HG03432 (cell line): ENCODE data around the gene SLC25A48.
"Not testable (repeated sequence)": the region's sequence is repeated elsewhere in the genome, so short reads cannot be mapped to it uniquely, and the experiment has no call there.

Experiments used
- ATAC-seq: cut with Tn5 transposase; IDR thresholded peaks from one replicate; pipeline ENCODE4 v1.9.1; 2021; ENCODE audit warnings: mild to moderate bottlenecking, moderate library complexity; ENCODE audit not compliant: unreplicated experiment

The SLC25A48 gene

DNA sequence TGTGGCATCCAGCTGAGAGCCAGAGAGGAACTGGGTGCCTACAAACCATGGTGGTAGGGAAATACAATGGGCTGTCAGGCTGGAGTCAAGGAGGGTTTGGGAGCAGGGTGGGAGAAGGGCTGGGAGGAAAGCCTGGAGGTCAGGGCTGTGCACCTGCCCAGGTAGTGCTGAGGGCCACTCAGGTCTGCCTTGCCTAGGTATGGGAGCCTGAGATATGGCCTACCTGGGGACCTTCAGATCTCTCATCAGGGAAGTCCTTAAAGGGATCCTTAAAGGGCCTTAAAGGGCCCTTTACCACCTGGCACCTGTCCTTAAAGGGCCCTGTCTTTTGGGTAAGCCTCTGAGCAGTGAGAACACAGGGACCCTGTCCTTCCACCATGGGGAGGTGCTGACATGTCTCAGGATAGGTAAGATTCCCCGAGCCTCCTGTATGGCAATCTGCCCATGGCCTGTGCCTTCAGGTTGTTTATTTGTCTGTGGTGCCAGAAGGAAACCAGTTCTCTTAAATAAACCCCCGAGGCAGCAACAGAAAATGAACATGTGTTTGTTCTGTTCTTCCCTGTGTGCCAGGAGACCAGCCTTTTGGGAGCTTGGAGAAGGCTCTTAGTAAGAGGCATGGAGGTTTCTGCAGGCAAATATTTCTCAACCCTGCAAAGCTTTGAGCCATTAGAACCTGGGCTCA lies 23.3 kb downstream of the SLC25A48 start:
- ATAC-seq, result no peak

DNA sequence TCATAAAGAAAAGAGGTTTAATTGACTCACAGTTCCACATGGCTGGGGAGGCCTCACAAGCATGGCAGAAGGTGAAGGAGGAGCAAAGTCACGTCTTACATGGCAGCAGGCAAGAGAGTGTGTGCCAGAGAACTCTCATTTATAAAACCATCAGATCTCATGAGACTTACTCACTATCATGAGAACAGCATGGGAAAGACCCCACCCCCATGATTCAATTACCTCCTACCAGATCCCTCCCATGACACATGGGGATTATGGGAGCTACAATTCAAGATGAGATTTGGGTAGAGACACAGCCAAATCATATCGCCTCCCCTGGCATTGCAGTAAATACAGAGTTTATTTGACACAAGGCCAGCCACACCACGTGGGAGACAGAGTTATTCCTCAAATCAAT lies 24.7 kb downstream of the SLC25A48 start:
- ATAC-seq, result not testable (repeated sequence)

DNA sequence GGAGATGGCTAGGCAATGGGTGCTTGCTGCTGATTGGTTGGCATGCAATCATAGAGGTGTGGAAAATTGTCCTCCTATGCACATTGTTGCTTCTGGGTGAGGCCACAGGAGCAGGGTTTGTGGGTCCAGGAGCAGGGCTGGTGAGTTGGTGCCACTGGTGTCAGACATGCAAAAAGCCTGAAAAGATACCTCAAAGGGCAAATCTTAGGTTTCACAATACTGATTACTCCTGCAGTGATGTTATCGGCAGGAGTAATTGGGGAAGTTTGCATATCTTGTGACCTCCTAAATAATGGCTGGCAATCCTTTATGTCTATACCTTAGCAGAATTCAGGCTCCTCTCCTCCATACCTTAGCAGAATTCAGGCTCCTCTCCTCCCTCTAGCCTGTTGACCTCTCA lies 25.2 kb downstream of the SLC25A48 start:
- no peak for ATAC-seq

DNA sequence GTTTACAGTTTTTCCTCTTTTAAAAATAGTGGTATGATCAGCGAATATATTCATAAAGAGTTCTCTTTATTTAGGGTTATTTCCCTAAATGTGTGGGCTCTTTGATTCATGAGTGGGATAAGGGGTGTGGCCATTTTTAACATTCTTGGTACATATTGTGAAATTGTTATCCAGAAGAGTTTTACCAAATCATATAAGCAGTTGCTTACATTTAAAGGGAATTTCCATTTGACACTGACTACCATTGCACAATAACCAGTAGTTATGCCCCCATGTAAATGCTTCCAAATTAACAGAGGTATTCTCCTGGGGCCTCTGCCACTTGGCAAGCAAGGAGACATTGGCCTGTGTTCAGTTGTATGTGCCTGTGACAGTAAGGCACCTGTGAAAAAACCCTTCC lies 27.2 kb downstream of the SLC25A48 start:
- no peak for ATAC-seq

DNA sequence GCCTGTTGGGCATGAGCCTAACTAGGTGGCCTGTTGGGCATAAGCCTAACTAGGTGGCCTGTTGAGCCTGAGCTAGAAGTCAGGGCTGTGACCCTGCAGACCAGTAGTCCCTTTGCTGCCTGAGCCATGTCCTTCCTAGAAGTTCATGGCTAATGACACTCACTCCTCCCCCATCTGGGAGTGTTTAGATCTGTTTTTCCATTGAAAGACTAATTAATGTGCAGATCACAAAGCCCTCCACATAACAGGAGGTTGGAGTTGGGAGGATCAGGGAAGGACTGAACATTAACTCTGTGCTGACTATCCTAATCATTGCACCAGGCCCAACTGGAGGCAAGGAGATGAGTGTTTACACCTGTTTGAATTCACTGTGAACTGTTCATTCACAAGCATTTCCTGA lies 27.6 kb downstream of the SLC25A48 start:
- no peak for ATAC-seq

DNA sequence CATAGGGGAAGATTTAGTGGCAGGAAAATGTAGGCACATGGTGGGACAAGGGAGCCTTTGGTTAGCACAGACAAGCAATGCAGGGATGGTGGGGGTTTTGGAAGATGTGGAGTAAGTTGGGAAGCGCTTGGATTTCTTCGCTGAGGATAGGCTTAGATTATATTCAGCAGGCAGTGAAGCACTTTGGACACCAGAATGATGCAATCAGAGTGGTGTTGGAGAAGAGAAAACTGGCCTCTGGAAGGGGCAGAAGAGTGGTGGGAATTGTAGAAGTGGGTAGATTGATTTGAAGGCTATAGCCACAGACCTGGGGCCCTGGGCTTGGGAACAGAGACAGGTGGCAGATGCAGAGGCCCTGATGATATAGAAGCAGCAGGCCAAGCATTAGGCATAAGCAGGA lies 28.3 kb downstream of the SLC25A48 start:
- no peak for ATAC-seq

DNA sequence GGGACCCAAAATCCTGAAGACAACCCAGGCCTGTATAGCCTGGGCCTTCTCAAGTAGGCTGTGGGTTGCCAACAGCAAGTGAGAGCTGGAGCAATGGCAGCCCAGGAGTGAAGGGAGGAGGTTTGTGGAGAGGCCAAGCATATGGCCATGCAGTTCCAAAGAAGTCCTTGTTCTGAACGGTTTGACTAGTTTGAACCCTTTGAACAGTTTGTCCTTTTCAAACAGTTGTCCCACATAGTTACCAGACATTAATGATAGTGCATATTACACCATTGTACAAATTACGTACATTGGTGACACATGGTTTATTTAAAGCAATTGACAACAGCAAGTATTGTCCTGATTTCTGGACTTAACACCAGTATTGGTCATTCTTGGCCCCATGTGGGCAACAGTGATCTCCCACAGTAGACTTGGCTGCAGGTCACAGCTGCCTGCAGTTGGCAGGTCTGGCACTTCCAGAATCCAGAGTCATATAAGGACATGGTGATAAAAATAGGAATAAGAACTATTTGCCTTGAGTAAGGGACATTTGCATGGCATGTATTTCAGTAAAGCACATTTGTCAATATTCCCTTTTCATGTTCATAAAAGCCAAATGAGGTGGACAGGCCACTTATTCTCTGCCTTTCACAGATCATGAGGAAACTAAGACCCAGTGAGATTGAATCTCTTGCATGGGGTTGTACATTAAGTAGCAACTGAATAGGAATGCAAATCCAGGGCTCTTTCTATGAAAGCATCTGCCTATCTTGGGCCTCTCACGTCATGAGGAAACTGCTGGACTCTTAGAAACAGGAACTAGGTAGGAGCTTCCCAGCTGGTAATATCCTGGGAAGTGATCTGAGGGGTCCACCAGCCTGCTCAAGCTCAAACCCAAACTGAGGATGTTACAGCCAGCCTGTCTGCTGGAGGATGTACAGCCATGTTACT lies 30.3 kb downstream of the SLC25A48 start:
- no peak for ATAC-seq

DNA sequence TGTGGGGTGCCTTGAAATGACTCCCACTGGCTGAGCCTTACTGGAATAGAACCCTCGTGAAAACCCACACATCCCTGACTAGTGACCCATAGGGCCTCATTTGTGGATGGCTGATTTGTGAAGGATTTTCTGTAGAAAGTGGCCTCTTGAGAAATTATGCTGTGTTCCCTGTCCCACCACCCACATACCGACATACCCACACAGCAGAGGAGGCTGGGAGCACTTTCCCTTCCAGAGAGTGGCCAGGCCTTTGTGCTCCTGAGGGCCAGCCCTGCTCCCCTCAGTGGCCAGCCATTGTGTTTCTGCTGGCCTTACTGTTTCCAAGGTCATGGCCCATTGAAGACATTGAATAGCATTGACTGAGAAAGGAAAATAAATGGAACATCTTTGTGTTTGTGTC lies 31.6 kb downstream of the SLC25A48 start:
- no peak for ATAC-seq

DNA sequence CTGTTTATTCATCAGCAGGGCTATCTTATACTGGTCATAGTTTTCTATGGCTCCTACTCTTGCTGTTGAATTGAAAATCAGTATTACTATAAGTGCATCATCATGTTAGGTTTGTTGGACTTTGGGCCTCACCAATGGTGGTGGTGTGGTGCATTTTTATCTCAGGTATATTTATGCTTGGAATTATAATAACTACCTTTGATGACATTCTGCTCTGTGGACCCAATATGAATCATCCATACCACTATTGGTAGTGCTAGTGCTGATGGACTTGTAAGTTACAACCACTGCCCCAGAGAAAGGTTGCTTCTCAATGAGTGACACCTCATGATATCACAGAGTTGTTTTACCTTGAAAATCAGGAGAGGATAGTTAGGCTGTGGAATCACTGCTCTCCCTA lies 33.1 kb downstream of the SLC25A48 start:
- no peak for ATAC-seq

DNA sequence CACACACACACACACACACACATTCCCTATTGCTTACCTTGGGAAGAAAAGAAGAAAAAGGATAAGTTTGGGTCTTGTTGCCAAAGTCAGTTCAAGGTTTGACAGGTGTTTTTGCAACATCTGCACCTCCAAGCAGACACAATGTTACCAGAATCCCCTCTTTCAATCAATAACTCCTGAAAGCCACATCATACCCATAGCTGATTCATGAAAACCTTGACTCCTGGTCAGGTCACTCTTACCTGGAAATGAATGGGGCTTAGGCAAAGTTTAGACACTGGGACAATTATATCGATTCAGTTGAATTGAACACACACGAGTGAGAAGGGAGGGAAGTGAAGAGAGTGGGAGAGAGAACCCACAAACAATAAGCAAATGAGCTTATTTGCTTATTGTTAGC lies 34.2 kb downstream of the SLC25A48 start:
- no peak for ATAC-seq

DNA sequence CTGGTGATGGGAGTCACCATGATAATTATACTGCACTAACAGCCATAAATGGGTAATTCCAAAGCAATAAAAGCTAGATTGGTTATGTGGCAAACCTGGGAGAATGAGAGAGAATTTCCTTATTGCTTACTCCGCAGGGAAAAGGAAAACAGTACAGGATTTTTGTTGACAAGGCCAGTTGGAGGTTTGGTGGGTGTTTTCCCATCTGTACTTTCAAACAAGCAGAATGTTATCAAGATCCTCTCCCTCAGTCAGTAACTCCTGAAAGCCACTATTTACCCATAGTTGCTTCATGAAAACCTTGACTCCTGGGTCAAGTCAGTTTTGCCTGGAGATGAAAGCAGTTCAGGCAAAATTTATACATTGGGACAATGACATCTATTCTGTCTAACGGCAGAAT lies 34.8 kb downstream of the SLC25A48 start:
- no peak for ATAC-seq

DNA sequence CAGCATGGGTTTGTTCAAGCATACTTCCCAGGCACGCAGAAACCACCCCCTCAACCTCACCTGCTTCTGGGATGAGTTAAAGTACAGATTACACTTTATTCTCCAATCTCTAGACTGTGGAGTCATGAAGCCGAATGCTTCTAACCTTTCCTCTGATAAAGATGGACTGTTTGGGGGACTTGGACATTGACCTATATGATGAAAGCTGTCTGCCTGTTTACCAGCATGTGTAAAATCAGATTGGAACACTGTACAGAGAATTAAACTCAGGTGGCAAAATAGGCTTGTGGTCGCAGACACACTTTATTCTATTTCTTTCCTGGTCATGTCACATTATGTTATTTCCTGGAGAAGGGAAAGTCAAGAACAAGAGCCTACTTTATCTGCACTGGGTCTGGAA lies 35.5 kb downstream of the SLC25A48 start:
- ATAC-seq, result no peak

DNA sequence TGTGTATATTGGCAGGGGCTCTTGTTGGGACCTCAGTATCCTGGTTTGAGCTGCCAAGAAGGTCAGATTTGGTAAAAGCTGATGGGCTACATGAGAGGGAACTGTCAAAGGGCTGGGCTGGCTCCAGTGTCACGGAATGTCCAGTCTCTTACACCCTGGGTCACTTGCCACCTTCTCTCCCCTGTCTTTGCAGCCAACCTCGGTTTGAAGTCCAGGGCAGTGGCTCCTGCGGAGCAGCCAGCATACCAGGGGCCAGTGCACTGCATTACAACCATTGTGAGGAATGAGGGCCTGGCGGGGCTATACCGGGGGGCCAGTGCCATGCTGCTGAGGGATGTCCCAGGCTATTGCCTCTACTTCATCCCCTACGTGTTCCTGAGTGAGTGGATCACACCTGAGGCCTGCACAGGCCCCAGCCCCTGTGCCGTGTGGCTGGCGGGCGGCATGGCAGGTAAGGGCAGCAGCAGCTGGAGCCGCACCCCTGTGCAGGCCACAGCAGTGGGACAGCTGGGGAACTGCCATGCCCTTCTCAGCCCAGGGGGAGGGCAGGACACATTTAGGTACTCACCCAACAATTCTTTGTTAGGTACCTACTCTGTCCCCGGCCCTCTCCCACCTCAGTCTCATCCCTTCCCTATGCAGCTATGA lies 36.9 kb downstream of the SLC25A48 start:
- ATAC-seq, result no peak

DNA sequence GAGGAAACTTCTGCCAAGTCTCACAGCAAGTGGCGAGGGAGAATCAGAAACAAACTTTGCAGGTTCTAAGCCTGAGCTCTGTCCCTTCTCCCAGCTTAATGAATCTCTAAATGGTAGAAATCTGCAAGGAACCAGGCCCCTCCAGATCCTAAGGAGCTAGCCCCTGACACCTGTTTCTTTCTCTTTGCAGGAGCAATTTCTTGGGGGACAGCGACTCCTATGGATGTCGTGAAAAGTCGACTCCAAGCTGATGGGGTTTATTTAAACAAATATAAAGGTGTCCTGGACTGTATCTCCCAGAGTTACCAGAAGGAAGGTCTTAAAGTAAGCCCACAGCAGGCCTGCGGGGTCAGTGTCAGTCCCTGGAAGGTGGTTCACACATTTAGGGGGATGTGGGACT lies 39.4 kb downstream of the SLC25A48 start:
- no peak for ATAC-seq

DNA sequence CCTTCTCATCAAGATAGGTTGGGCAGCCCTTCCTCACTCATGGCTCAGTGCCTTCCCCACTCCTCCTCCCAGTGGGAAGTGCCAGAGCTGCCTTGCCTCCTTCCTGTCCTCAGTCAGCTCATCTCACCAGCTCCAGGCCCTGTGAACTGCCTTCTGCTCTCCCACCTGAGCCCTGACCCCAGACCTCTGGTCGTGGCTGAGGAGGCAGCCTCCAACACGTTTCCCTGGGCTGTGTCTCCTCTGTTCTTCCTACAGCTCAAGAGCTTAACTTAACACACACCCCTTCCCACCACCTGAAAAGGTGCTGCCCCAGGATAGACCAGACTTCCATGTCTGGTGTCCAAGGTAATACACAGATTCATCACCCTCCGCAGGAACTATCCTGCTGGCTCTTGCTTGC lies 40.0 kb downstream of the SLC25A48 start:
- no peak for ATAC-seq

DNA sequence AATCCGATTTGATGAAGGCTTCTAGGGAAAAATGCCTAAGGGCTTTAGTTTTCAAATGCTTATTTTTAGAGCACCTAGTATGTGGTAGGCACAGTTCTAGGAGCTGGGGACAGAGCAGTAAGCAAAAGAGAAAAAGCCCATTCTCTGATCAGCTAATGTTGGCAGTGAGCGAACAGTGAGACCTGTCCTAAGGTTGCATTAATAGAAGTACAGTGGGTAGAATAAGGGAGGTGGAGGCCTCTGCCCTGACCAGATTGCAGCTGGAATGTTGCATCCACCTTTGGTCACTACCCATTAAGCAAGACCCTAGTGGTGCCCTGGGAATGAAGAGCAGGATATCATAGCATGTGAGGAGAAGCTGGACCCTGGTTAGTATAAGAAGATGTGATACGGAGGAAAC lies 41.1 kb downstream of the SLC25A48 start:
- ATAC-seq, result no peak

DNA sequence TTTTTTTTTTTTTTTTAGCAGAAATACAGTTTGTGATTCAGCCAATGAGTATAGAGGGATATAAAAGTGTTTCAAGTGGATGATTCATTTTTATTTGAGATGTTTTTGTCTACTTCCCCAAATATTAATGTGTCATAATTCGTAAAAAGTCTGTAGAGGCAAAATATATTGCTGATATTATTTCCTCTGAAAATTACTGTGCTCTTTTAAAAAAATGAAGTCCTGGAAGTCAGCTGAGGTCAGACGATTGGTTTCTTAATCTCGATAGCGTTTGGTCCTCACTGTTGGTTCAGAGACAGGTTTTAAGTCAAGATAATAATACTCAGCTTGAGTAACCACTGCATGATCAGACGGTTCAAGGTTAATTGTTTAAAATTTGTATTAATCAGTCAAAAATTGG lies 41.7 kb downstream of the SLC25A48 start:
- no peak for ATAC-seq

DNA sequence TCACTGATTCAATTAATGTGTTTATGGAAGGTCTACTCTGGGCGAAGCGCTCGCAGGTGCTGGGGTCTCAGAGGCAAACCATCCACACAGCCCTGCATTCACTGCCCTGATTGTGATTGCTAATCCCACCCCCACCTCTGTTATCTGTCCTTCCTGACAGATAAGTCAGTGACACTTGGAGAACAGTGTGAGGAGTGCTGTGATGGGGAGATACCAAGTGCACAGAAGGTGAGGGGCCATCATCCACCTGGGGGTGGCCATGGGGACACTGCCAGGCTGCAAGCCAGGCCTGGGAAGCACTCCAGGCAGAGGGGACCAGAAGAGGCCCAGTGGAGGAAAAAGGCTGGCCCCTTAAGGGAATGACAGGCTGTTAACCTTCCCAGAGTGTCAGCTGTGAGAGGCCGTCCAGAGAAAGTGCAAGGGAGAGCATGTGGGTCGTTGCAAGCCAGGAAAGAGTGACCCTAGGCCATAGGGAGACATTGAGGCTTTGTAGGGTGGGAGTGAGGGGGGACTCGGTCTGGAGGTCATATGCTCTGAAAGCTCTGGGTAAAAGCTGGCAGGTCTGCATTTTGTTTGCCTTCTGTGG lies 43.2 kb downstream of the SLC25A48 start:
- ATAC-seq, result no peak

DNA sequence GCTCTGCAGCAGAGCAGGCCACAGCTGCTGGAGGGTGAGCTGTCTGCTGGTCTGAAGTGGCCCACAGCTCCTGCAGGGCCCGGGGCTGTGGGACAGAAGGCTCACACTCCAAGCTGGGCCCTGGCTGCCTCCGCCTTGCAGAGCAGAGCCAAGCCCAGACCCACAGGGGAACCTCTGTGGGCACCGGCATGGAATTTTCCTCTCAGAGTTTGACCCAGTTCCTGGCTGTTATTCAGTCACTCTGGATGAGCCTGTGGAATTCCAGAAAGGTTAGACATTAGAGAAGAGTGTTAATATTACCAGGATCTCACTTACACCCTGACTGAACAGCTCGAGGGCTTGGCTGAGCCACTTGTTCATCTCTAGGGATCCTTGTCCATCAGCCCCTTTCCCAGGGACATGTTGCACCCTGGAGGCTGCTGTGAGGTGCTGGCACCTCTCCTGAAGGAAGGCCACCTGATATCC lies 43.7 kb downstream of the SLC25A48 start:
- no peak for ATAC-seq

DNA sequence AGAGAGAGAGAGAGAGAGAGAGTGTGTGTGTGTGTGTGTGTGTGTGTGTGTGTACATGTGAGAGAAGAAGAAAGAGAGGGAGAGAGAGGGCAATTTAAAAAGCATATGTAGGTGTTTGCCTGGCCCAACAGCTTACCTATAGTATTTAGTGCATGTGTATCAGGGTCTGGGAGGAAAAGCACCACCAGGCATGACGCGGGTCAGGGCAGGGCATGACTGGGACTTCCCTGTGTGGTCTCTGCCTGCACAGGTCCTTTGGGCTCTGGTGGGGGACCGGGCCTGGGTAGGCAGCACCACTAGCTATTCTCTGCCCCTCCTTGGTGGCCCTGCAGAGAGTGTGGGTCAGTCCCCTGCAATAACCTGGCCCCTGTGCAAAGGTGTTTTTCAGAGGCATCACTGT lies 45.1 kb downstream of the SLC25A48 start:
- no peak for ATAC-seq

DNA sequence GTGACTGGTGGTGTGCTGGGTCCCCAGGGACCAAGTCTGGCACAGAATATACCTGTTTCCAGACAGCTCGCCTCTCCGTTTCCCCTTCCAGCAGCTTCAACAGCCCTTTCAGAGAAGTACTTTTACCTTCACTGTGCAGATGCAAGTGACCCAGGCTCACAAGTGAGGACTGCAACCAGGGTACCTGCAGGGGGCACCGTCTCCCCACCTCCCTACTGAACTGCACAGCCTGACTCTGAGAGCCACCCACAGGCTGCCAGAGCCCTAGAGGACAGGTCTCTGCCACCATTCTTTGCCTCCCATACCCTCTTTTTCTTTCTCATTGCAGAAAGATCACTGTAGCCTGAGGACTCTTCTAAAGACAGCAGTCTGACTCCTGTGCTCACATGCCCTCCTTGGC lies 45.8 kb downstream of the SLC25A48 start:
- ATAC-seq, result peak; percentile 59
